Measurements from ENCODE around the gene ZNF75A.

DNA sequence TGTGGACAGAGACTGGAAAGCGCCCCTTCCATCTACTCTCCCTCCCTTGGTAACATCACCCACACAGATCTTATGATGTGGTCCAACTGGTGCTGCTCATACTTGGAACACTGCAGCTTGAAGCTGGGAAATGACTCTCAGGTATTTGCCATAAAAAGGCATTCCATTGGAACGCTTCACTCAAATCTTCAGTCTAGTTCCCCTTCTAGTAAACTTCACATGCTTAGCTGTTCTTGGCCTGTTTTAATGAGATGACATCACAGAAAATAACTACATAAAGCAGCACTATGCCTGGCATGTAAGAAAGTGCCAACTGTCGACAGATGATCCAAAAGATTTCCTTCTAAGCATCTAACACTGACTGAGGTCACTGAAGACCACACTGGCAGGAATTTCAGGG is 12.7 kb upstream of the ZNF75A start:
- TF ChIP-seq, protein P1, sequence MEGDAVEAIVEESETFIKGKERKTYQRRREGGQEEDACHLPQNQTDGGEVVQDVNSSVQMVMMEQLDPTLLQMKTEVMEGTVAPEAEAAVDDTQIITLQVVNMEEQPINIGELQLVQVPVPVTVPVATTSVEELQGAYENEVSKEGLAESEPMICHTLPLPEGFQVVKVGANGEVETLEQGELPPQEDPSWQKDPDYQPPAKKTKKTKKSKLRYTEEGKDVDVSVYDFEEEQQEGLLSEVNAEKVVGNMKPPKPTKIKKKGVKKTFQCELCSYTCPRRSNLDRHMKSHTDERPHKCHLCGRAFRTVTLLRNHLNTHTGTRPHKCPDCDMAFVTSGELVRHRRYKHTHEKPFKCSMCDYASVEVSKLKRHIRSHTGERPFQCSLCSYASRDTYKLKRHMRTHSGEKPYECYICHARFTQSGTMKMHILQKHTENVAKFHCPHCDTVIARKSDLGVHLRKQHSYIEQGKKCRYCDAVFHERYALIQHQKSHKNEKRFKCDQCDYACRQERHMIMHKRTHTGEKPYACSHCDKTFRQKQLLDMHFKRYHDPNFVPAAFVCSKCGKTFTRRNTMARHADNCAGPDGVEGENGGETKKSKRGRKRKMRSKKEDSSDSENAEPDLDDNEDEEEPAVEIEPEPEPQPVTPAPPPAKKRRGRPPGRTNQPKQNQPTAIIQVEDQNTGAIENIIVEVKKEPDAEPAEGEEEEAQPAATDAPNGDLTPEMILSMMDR (IDR thresholded peaks at IDR 0.05): no peak
- no peak for TF ChIP-seq POLR2A (IDR thresholded peaks at IDR 0.05)

All from thyroid gland (tissue), 4 donors.